H9 (cell line): ENCODE data around the gene FAM13B. TPM values are rescaled to one million over a fixed set of nuclear protein-coding genes. Genes with fewer than 3 reads are reported as not detected.

Experiments
- DNase-seq: peaks from one replicate; pipeline ENCODE4 v3.0.0-alpha.2; 2017
- H2AFZ ChIP-seq: one replicate; pipeline ENCODE4 v1.6.1; 2013; ENCODE audit warnings: mild to moderate bottlenecking, low read length, control low read depth, moderate library complexity
- H2AK5ac ChIP-seq: 2 replicates; pipeline ENCODE4 v1.6.1; 2013; ENCODE audit warnings: low read length, control low read depth, mixed read lengths; ENCODE audit not compliant: insufficient read length
- H2BK120ac ChIP-seq: one replicate; pipeline ENCODE4 v1.6.1; 2013; ENCODE audit warnings: low read depth, mild to moderate bottlenecking, low read length, control low read depth, inconsistent platforms; ENCODE audit not compliant: poor library complexity, severe bottlenecking
- H2BK12ac ChIP-seq: 2 replicates; pipeline ENCODE4 v1.6.1; 2013; ENCODE audit warnings: low read length, control low read depth, mixed read lengths, low read depth; ENCODE audit not compliant: insufficient read length
- H2BK15ac ChIP-seq: 2 replicates; pipeline ENCODE4 v1.6.1; 2013; ENCODE audit warnings: low read depth, low read length, control low read depth
- H2BK20ac ChIP-seq: one replicate; pipeline ENCODE4 v1.6.1; 2013; ENCODE audit warnings: low read depth, mild to moderate bottlenecking, low read length, control low read depth, inconsistent platforms; ENCODE audit not compliant: poor library complexity, severe bottlenecking
- H2BK5ac ChIP-seq: 2 replicates; pipeline ENCODE4 v1.6.1; 2013; ENCODE audit warnings: low read length, control low read depth, mixed read lengths; ENCODE audit not compliant: insufficient read length
- H3K14ac ChIP-seq: 2 replicates; pipeline ENCODE4 v1.6.1; 2013; ENCODE audit warnings: low read length, control low read depth; ENCODE audit not compliant: insufficient read depth
- H3K18ac ChIP-seq: 2 replicates; pipeline ENCODE4 v1.6.1; 2013; ENCODE audit warnings: low read depth, mild to moderate bottlenecking, mixed read lengths, low read length, control low read depth; ENCODE audit not compliant: insufficient read length
- H3K23ac ChIP-seq: 2 replicates; pipeline ENCODE4 v1.6.1; 2013; ENCODE audit warnings: low read length, control low read depth, mixed read lengths, low read depth; ENCODE audit not compliant: insufficient read length
- H3K23me2 ChIP-seq: 2 replicates; pipeline ENCODE4 v1.6.1; 2013; ENCODE audit warnings: low read depth, mild to moderate bottlenecking, mixed read lengths, low read length, control low read depth; ENCODE audit not compliant: insufficient read length, poor library complexity, severe bottlenecking
- H3K27ac ChIP-seq: 2 replicates; pipeline ENCODE4 v1.5.1; 2013; ENCODE audit warnings: low read length, control low read depth, mixed read lengths, low read depth; ENCODE audit not compliant: insufficient read length
- H3K27me3 ChIP-seq: 2 replicates; pipeline ENCODE4 v1.6.1; 2013; ENCODE audit warnings: low read length, control low read depth, inconsistent platforms; ENCODE audit not compliant: insufficient read depth
- H3K4ac ChIP-seq: 2 replicates; pipeline ENCODE4 v1.6.1; 2013; ENCODE audit warnings: low read depth, mild to moderate bottlenecking, control low read depth, inconsistent platforms, low read length, moderate library complexity
- H3K4me1 ChIP-seq: 2 replicates; pipeline ENCODE4 v1.6.1; 2013; ENCODE audit warnings: low read length, control low read depth, inconsistent platforms; ENCODE audit not compliant: insufficient read depth
- H3K4me2 ChIP-seq: 2 replicates; pipeline ENCODE4 v1.6.1; 2013; ENCODE audit warnings: low read length, control low read depth, mixed read lengths; ENCODE audit not compliant: insufficient read length, insufficient read depth
- H3K56ac ChIP-seq: 2 replicates; pipeline ENCODE4 v1.6.1; 2013; ENCODE audit warnings: low read depth, mild to moderate bottlenecking, mixed read lengths, low read length, control low read depth; ENCODE audit not compliant: insufficient read length
- H3K79me1 ChIP-seq: 2 replicates; pipeline ENCODE4 v1.6.1; 2013; ENCODE audit warnings: low read depth, mild to moderate bottlenecking, moderate library complexity, low read length, control low read depth, inconsistent platforms; ENCODE audit not compliant: insufficient read depth, poor library complexity, severe bottlenecking
- H3K79me2 ChIP-seq: 2 replicates; pipeline ENCODE4 v1.6.1; 2013; ENCODE audit warnings: low read length, control low read depth, inconsistent platforms; ENCODE audit not compliant: insufficient read depth
- H3K9ac ChIP-seq: 2 replicates; pipeline ENCODE4 v1.6.1; 2013; ENCODE audit warnings: low read length, control low read depth, mixed read lengths; ENCODE audit not compliant: insufficient read length; ENCODE audit errors: extremely low read depth
- H3K9me3 ChIP-seq: one replicate; pipeline ENCODE4 v1.6.1; 2013; ENCODE audit warnings: low read depth, low read length, inconsistent platforms; ENCODE audit not compliant: control insufficient read depth
- H3T11ph ChIP-seq: one replicate; pipeline ENCODE4 v1.6.1; 2013; ENCODE audit warnings: mild to moderate bottlenecking, low read length, control low read depth, inconsistent platforms
- H4K20me1 ChIP-seq: one replicate; pipeline ENCODE4 v1.6.1; 2013; ENCODE audit not compliant: control insufficient read depth, insufficient read length, insufficient read depth
- H4K5ac ChIP-seq: 2 replicates; pipeline ENCODE4 v1.6.1; 2013; ENCODE audit warnings: low read depth, mild to moderate bottlenecking, mixed read lengths, low read length, control low read depth; ENCODE audit not compliant: insufficient read length
- H4K8ac ChIP-seq: replicated peaks from 2 replicates; pipeline ENCODE4 v1.6.1; 2013; ENCODE audit warnings: low read length, control low read depth, mixed read lengths, low read depth; ENCODE audit not compliant: insufficient read length
- H4K91ac ChIP-seq: 2 replicates; pipeline ENCODE4 v1.6.1; 2013; ENCODE audit warnings: low read depth, mild to moderate bottlenecking, moderate library complexity, mixed read lengths, low read length, control low read depth; ENCODE audit not compliant: insufficient read length
- H3K27ac Mint-ChIP-seq, 3 experiments: 2 replicates in 2 of 3; 3 replicates in 1 of 3; pipeline ENCODE4 v1.8.0; 2020 to 2021; ENCODE audit warnings: mixed read lengths in 3 of 3, mild to moderate bottlenecking in 1 of 3, moderate library complexity in 1 of 3
- H3K27me3 Mint-ChIP-seq: 2 replicates; pipeline ENCODE4 v1.8.0; 2021; ENCODE audit warnings: low read depth, mild to moderate bottlenecking, moderate library complexity, mixed read lengths
- H3K36me3 Mint-ChIP-seq, 3 experiments: 2 replicates in 2 of 3; 3 replicates in 1 of 3; pipeline ENCODE4 v1.8.0; 2020 to 2021; ENCODE audit warnings: low read depth in 3 of 3, mixed read lengths in 3 of 3; ENCODE audit not compliant: insufficient read depth in 1 of 3
- H3K4me1 Mint-ChIP-seq, 2 experiments: 2 replicates each; pipeline ENCODE4 v1.8.0; 2020; ENCODE audit warnings: mixed read lengths in 2 of 2
- H3K4me3 Mint-ChIP-seq, 2 experiments: 2 replicates in 1 of 2; 3 replicates in 1 of 2; pipeline ENCODE4 v1.8.0; 2020 to 2021; ENCODE audit warnings: mild to moderate bottlenecking in 2 of 2, mixed read lengths in 2 of 2, moderate library complexity in 1 of 2
- H3K9me3 Mint-ChIP-seq, 2 experiments: 2 replicates in 1 of 2; 3 replicates in 1 of 2; pipeline ENCODE4 v1.8.0; 2020; ENCODE audit warnings: mild to moderate bottlenecking in 2 of 2, mixed read lengths in 2 of 2, moderate library complexity in 1 of 2
- WGBS: extraction: QIAGEN DNeasy Blood & Tissue Kit; methylation state at CpG from one replicate; pipeline ENCODE4 v1.1.7; 2013; ENCODE audit warnings: missing lambda C conversion rate, low lambda C conversion rate, mixed read lengths; ENCODE audit not compliant: insufficient read length; ENCODE audit errors: extremely low coverage; 5-methylcytosine and 5-hydroxymethylcytosine counted together
- long read RNA-seq: library from polyadenylated mRNA; unstranded; transcript quantifications from one replicate; pipeline ENCODE4 v2.0.0, GENCODE V29; 2020
- total RNA-seq: library from RNA; stranded (reverse); gene quantifications from 2 replicates; pipeline ENCODE4 v1.2.1, GENCODE V29; 2021
- TF ChIP-seq, protein P1 (sequence below): fragments of 200-600 bp; sonication (generic); conservative IDR thresholded peaks from 3 replicates; pipeline ENCODE4 v1.8.0; 2021; ENCODE audit warnings: antibody characterized with exemption, mild to moderate bottlenecking

Gene FAM13B
- 23.0 and 23.1 TPM in 2 replicates for total RNA-seq
- long read RNA-seq, transcript FAM13B-209 (2 exons, 582 nt) = major isoform, 9 of 123 reads
- long read RNA-seq, partial matches to known transcripts = 56 of 123 reads
- long read RNA-seq, other reads (novel, unspliced or antisense) = 57 of 123 reads

DNA sequence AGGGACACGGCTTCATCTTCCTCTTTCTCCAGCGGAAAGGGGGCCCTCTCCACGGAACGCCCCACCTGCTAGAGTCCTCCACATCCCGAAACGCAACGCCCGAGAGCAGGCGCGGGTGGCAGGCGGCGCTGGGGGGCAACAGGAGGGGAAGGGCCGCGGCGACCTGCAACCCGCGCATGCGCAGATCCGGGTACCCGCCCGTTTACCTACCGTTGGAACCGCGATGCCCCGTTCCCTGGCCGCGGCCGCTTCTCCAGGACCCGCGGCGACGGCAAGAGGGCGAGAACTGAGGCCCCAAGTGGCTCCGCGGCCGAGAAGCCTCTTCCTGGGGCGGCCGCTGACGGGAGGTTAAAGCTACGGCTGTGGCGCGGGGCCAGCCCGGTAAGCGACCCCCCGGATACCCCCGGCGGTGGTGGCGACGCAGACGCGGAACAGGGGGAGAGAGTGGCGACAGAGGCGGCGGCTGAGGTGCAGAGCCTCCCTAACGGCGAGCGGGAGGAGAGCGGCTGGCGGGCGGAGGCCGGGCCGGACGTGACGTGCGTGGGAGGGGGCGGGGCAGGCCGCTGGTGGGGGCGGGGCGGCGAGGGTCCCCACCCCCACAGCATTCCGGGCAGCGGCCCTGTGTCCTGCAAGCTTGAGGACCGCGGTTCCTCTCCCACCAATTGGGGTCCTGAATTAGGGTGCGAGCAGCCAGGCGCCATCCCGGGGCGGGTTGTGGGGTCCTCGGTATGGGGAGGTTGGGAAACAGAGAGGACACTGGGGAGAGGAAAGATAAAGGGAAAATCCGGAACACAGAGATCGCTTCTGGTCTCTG, at the start of gene FAM13B:
FAM13B (minus strand) TSS at position 508 of the 814 bp plus-strand sequence. CDS start 13,968 bp downstream, outside the sequence.
- peak within 1 kb of the TSS; percentile 96 to 99 for H3K4me3 Mint-ChIP-seq
- H4K91ac ChIP-seq = no peak within 1 kb of the TSS
- peak within 1 kb of the TSS; percentile 83 for H3K4me2 ChIP-seq
- peak within 1 kb of the TSS; percentile 46 for H3K27ac ChIP-seq
- H3T11ph ChIP-seq = no peak within 1 kb of the TSS
- no peak within 1 kb of the TSS for H4K8ac ChIP-seq
- no CpG with 5 or more reads among the region's 81 CpGs for WGBS
- H2AK5ac ChIP-seq = no peak within 1 kb of the TSS
- no peaks in the 10 kb centered on the region; the same call in 1 of the 2 replicates for H3K4me1 ChIP-seq
- H3K36me3 Mint-ChIP-seq = peaks cover 0 to 9% (median 4%) of the 10 kb centered on the region in 3 experiments; a peak in 4 of 7 replicates
- no peak within 1 kb of the TSS for H2BK15ac ChIP-seq
- H2BK5ac ChIP-seq = no peak within 1 kb of the TSS
- peaks cover 2% of the 10 kb centered on the region; the same call in 1 of the 2 replicates for H3K27me3 Mint-ChIP-seq
- H3K23ac ChIP-seq = no peak within 1 kb of the TSS
- no peaks in the 10 kb centered on the region for H3K9me3 ChIP-seq
- H4K20me1 ChIP-seq = no peaks in the 10 kb centered on the region
- TF ChIP-seq, protein P1, sequence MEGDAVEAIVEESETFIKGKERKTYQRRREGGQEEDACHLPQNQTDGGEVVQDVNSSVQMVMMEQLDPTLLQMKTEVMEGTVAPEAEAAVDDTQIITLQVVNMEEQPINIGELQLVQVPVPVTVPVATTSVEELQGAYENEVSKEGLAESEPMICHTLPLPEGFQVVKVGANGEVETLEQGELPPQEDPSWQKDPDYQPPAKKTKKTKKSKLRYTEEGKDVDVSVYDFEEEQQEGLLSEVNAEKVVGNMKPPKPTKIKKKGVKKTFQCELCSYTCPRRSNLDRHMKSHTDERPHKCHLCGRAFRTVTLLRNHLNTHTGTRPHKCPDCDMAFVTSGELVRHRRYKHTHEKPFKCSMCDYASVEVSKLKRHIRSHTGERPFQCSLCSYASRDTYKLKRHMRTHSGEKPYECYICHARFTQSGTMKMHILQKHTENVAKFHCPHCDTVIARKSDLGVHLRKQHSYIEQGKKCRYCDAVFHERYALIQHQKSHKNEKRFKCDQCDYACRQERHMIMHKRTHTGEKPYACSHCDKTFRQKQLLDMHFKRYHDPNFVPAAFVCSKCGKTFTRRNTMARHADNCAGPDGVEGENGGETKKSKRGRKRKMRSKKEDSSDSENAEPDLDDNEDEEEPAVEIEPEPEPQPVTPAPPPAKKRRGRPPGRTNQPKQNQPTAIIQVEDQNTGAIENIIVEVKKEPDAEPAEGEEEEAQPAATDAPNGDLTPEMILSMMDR = no peak
- DNase-seq = peak; percentile 91
- H3K9ac ChIP-seq = peak within 1 kb of the TSS; percentile 59
- H3K23me2 ChIP-seq = peaks cover 10% of the 10 kb centered on the region
- peak within 1 kb of the TSS; percentile 99 for H3K27ac Mint-ChIP-seq
- H3K79me1 ChIP-seq = no peaks in the 10 kb centered on the region
- no peak within 1 kb of the TSS; the same call in 1 of the 2 replicates for H3K4ac ChIP-seq
- no peak within 1 kb of the TSS for H2BK120ac ChIP-seq
- H2AFZ ChIP-seq = no peak within 1 kb of the TSS
- H3K4me1 Mint-ChIP-seq = peaks cover 30 to 35% of the 10 kb centered on the region in 2 experiments
- H3K56ac ChIP-seq = no peak within 1 kb of the TSS
- no peak within 1 kb of the TSS for H2BK12ac ChIP-seq
- peak within 1 kb of the TSS; percentile 94 for H3K18ac ChIP-seq
- no peaks in the 10 kb centered on the region; a peak in 1 of 5 replicates for H3K9me3 Mint-ChIP-seq
- peaks cover 24% of the 10 kb centered on the region; the same call in 1 of the 2 replicates for H3K79me2 ChIP-seq
- H2BK20ac ChIP-seq = no peak within 1 kb of the TSS
- H4K5ac ChIP-seq = no peak within 1 kb of the TSS
- H3K27me3 ChIP-seq = no peaks in the 10 kb centered on the region
- peak within 1 kb of the TSS; percentile 94 for H3K14ac ChIP-seq
